GM23338 (cell line): ENCODE data around the gene CRISPLD2.

ENCODE experiments used
- CTCF ChIP-seq, 2 experiments: fragments of 200-600 bp in 1 of 2; sonication (generic) in 1 of 2; conservative IDR thresholded peaks; 2 replicates each; pipeline versions ENCODE4 v1.5.1 to v1.6.1; 2016 to 2017; ENCODE audit warnings: antibody characterized with exemption in 2 of 2, low read depth in 2 of 2, mild to moderate bottlenecking in 2 of 2, moderate library complexity in 1 of 2
- EZH2phosphoT487 ChIP-seq: fragments of 200-600 bp; sonication (generic); IDR thresholded peaks from one replicate; pipeline ENCODE4 v1.8.1; 2018; ENCODE audit warnings: antibody characterized with exemption; ENCODE audit not compliant: unreplicated experiment

- no peak for TF ChIP-seq CTCF (conservative IDR thresholded peaks at IDR 0.05; ENCODE audit: low read depth in 2 of 2)
- no peak for TF ChIP-seq EZH2phosphoT487
Observed at GRCh38 chr16:84893849-84894599, 74.2 kb downstream of the CRISPLD2 start.
